ENCODE measurements around the gene SYNPO2. TPM values are rescaled to one million over a fixed set of nuclear protein-coding genes. Genes with fewer than 3 reads are reported as not detected.

The SYNPO2 gene
- total RNA-seq, 4 donors from 2014 or later, result 1,547 to 3,168 (median 2,047) TPM

DNA sequence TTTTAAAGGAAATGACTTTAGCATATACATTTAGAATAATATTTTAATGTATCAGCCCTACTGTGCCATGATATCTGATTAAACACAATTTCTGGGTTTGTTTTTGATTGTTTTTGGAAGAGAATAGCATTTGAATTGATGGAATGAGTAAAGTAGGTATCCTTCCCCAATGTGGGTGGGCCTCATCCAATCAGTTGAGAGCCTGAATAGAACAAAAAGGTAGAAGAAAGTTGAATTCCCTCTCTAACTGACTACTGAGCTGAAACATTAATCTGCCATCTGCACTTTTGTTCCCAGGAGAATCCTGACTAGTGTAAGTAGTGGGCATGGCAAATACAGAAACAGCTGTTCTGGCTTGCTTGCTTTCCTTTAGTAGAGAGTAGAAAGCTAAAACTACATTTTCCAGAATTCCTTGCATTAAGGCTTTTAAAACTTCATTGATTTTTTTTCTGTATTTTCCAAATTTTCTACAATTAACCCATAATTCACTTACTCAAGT is 43.1 kb upstream of the SYNPO2 start:
- Histone ChIP-seq H3K36me3 (no peaks in the 10 kb centered on the region), H3K4me3 (no peak overlapping the region), H3K9me3 (no peaks in the 10 kb centered on the region), H3K27ac (no peak overlapping the region), H3K4me1 (peaks cover 0 to under 1% (median 0%) of the 10 kb centered on the region in 3 donors), H3K27me3 (no peaks in the 10 kb centered on the region)
- ATAC-seq, result no peak
- TF ChIP-seq POLR2A (IDR thresholded peaks at IDR 0.05) (no peak), POLR2AphosphoS5 (IDR thresholded peaks at IDR 0.05) (no peak), EP300 (IDR thresholded peaks at IDR 0.05) (no peak)
- TF ChIP-seq, protein P1, sequence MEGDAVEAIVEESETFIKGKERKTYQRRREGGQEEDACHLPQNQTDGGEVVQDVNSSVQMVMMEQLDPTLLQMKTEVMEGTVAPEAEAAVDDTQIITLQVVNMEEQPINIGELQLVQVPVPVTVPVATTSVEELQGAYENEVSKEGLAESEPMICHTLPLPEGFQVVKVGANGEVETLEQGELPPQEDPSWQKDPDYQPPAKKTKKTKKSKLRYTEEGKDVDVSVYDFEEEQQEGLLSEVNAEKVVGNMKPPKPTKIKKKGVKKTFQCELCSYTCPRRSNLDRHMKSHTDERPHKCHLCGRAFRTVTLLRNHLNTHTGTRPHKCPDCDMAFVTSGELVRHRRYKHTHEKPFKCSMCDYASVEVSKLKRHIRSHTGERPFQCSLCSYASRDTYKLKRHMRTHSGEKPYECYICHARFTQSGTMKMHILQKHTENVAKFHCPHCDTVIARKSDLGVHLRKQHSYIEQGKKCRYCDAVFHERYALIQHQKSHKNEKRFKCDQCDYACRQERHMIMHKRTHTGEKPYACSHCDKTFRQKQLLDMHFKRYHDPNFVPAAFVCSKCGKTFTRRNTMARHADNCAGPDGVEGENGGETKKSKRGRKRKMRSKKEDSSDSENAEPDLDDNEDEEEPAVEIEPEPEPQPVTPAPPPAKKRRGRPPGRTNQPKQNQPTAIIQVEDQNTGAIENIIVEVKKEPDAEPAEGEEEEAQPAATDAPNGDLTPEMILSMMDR (IDR thresholded peaks at IDR 0.05), result no peak

DNA sequence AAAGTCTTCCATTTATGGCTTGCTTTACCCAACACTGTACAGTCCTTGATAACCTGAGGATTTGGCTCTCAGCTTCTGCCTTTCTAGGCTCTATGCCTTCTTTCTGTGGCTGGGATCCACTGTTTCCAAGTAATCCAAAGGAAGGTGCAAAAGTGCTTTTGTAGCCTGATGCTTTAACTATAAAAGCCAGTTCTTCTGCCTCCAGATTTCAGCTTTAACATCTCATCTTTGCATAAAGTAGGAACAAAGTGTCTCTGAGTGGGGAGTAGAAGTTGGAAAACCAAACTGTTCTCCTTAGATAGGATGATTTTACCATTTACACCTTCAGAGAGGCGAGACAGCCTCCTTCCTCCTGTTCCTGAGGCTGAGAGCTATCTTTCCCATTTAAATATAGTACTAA is 41.7 kb upstream of the SYNPO2 start:
- H3K4me3 ChIP-seq, result no peak overlapping the region
- no peak for ATAC-seq
- H3K9me3 ChIP-seq, result no peaks in the 10 kb centered on the region
- H3K4me1 ChIP-seq, result peaks cover 0 to 7% (median 0%) of the 10 kb centered on the region in 3 donors
- H3K27ac ChIP-seq, result no peak overlapping the region
- WGBS, 2 donors (ENCODE audit: low coverage in 1 of 2), result 73 to 100% methylated on average over 1 of the region's 1 CpG
- H3K36me3 ChIP-seq, result no peaks in the 10 kb centered on the region
- no peak for TF ChIP-seq POLR2A (IDR thresholded peaks at IDR 0.05)
- no peak for TF ChIP-seq POLR2AphosphoS5 (IDR thresholded peaks at IDR 0.05)
- TF ChIP-seq, protein P1 (IDR thresholded peaks at IDR 0.05), result no peak
- TF ChIP-seq EP300 (IDR thresholded peaks at IDR 0.05), result no peak
- no peaks in the 10 kb centered on the region for H3K27me3 ChIP-seq

GRCh38 chr4:118848242-118848641 is 40.4 kb upstream of the SYNPO2 start:
- Histone ChIP-seq H3K9me3 (no peaks in the 10 kb centered on the region), H3K27ac (no peak overlapping the region), H3K4me1 (peaks cover 0 to 7% (median 0%) of the 10 kb centered on the region in 3 donors), H3K4me3 (no peak overlapping the region), H3K27me3 (no peaks in the 10 kb centered on the region), H3K36me3 (no peaks in the 10 kb centered on the region)
- TF ChIP-seq, protein P1 (IDR thresholded peaks at IDR 0.05), result no peak
- TF ChIP-seq POLR2AphosphoS5 (IDR thresholded peaks at IDR 0.05), result no peak
- no peak for TF ChIP-seq POLR2A (IDR thresholded peaks at IDR 0.05)
- no peak for TF ChIP-seq EP300 (IDR thresholded peaks at IDR 0.05)
- 92 to 95% methylated on average over 2 to 4 of the region's 7 CpGs for WGBS, 2 donors (ENCODE audit: low coverage in 1 of 2)
- ATAC-seq, result no peak

DNA sequence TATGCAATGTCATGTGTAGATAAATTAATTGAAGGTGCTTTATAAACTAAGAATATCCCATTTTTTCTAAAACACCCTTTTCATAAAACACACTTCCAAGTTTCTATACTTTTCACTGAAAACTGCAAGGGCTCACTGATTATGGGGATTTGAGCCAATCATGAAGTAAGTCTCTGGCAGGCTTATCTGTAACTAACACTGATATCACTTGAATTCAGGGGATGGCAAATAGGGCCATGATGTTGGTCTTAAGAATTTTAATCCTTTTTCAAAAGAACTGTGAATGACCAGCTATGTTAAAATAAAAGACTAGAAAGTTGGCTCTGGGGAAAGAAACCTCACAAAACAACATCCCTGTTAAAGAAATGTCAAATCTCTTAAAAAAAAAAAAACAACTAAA is 39.8 kb upstream of the SYNPO2 start:
- H3K36me3 ChIP-seq, result no peaks in the 10 kb centered on the region
- H3K4me1 ChIP-seq, result peaks cover 0 to 7% (median 0%) of the 10 kb centered on the region in 3 donors
- H3K27me3 ChIP-seq, result no peaks in the 10 kb centered on the region
- no peak overlapping the region for H3K27ac ChIP-seq
- no peak for ATAC-seq
- TF ChIP-seq, protein P1 (IDR thresholded peaks at IDR 0.05), result no peak
- H3K9me3 ChIP-seq, result no peaks in the 10 kb centered on the region
- no peak overlapping the region for H3K4me3 ChIP-seq

DNA sequence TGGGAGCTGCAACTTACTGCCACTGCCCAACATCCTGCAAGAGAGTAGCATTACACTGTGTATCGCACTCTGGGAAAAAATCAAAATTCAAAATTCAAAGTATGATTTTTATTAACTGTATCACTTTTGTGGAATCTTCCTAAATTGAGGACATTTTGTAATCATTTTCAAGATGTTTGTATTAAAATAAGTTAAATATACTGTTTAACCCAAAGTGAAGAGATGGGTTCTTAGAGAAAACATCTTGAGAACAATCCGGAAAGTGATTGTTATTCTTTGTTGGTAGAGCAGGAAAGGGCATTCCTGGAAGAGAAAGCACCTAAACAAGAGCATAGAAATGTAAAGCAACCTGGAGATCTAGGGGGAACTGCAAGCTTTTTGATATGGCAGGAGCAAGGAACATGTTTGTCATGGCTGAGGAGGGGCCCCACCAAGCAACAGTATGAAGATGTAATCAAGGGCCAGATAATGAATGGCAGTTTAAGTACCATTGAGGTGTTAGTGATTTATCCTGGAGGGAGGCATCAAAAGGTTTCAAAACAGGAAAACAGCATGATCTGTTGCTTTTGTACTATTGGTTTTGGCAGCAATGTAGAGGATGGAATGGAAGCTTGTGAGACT is 38.7 kb upstream of the SYNPO2 start:
- TF ChIP-seq EP300 (IDR thresholded peaks at IDR 0.05), result no peak
- TF ChIP-seq POLR2A (IDR thresholded peaks at IDR 0.05), result no peak
- TF ChIP-seq POLR2AphosphoS5 (IDR thresholded peaks at IDR 0.05), result no peak
- TF ChIP-seq, protein P1 (IDR thresholded peaks at IDR 0.05), result no peak
- no peaks in the 10 kb centered on the region for H3K36me3 ChIP-seq
- no peaks in the 10 kb centered on the region for H3K27me3 ChIP-seq
- H3K27ac ChIP-seq, result peak overlapping the region in 1 of 4 donors; percentile 5
- peak overlapping the region; percentile 40 to 62 for H3K4me3 ChIP-seq
- ATAC-seq, result no peak
- WGBS, 2 donors (ENCODE audit: low coverage in 1 of 2), result 89 to 100% methylated on average over 2 of the region's 2 CpGs
- no peaks in the 10 kb centered on the region for H3K9me3 ChIP-seq
- H3K4me1 ChIP-seq, result peaks cover 0 to 7% (median 0%) of the 10 kb centered on the region in 3 donors
